ENCODE results near the gene TEKT2.
A peak's percentile ranks its signal among the peaks of the same experiment; 100 is the strongest.

Gene TEKT2

DNA sequence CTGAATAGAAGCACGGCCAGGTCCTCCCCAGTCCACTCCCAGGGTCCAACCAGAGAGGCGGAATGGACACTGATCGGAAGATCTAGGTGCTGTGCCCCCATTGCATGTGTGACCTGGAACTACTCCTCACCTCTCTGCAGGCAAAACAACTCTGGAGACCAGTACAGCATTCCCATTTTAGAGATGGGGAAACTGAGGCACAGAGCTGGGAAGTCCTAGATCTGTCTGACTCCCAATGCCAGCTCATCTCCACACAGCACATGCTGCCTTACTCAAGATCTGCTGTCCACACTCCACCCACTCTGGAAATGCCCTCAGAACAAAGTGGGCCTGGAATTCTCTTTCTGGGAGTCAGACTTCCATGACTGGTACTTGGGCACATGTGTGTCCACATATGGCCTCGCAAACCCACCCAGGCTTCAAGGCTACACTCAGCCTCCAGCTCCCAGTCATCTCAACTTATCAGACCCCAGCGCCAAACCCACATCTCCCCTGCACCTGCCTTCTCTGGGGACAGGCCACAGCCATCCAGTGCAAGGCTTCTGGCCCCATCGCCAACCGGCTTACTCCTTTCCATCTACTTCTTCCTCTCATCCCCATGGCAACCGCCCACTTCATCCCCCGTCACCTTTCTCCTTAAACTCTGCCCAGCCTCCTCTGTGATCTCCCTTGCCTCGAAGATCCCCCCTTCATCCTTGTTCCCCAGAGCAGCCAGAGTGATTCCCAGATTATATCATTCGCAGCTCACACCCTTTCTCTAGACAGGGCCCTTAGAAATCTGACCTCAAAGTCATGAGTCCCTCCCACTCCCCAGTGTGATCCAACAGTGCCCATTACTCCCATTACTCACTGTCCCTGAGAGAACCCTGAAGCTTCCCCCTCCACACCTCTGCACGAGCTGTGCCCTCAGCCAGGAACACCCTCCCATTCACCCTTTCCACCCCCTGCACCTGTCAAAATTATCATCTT is 38.5 kb downstream of the TEKT2 start:
- peak in 10 of 42 donors; percentile 21 to 66 (median 39) for DNase-seq
- intact Hi-C loops (cut with DNase I) = no loop called here

DNA sequence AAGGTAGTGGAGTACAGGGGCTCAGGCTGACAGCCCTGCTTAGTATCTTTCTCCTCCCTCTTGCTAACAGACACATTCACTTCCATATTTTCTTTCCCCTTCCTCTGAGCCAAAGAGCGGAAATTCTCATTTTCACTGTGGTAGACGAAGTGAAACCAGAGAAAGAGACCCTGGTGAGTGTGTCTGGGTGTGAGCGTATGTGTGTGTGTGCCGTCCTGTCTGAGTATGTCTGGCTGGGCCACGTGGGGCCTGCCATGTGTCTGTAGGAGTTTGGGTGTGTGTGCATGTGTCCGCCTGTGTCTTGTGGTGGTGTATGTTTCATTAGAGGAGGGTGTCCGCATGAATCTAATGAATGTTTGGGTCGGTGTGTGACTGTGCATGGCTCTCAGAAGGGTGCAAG is 39.5 kb downstream of the TEKT2 start:
- intact Hi-C loops (cut with DNase I) = no loop called here
- peak in 24 of 42 donors; percentile 15 to 59 (median 33) for DNase-seq

- DNase-seq = no peak
- intact Hi-C loops (cut with DNase I) = no loop called here
These were observed 40.7 kb downstream of the TEKT2 start for GRCh38 chr1:36124404-36125128.

DNA sequence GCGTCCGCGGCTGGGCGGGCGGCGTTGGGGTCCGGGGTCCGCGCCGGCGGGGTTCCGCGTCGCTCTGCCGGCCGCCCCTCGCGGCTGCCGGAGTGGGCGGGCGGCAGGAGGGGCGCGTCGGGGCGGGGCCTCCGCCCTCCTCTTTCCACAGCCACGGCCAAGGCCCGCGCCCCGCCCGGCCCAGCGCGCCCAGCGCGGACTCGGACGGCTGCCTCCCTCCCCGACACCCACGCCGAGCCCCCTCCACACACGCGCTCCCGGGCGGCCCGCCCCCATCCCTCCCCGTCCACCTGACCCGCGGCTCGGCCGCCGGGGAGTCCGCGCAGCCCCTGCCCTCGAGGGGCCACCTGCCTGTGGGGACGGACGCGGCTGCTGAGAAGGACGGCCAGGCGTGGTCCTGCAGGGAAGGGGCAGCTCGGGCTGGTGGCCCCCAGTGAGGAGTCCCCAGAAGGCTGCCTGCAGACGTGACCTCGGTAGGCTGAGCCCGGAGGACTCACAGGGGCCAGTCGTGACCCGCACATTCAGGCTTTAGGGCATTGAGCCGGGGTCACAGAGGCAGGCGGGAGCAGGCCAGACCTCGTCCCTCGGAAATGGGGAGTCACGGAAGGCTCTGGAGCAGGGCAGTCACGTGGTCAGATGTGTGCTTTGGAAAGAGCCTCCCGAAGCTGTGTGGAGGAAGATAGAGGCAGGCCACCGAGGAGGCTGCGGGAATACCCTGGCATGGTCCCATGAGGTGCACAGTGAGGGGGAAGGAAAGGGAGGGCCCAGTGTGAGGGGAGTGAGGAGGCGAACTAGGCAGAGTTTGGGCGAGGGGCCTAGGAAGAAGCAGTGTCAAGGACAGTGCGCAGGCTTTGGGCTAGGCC is 41.5 kb downstream of the TEKT2 start, which contains the start of gene COL8A2:
TSS of gene COL8A2 (minus strand) at position 94 of the 863 bp plus-strand sequence. CDS start 24,980 bp downstream, outside the sequence.
- intact Hi-C loops (cut with DNase I) = no loop called here
- peak in 4 of 42 donors; percentile 15 to 37 (median 26) for DNase-seq

- intact Hi-C loops (cut with DNase I) = no loop called here
- no peak for DNase-seq
These were observed 42.3 kb downstream of the TEKT2 start for GRCh38 chr1:36126005-36126716.

DNA sequence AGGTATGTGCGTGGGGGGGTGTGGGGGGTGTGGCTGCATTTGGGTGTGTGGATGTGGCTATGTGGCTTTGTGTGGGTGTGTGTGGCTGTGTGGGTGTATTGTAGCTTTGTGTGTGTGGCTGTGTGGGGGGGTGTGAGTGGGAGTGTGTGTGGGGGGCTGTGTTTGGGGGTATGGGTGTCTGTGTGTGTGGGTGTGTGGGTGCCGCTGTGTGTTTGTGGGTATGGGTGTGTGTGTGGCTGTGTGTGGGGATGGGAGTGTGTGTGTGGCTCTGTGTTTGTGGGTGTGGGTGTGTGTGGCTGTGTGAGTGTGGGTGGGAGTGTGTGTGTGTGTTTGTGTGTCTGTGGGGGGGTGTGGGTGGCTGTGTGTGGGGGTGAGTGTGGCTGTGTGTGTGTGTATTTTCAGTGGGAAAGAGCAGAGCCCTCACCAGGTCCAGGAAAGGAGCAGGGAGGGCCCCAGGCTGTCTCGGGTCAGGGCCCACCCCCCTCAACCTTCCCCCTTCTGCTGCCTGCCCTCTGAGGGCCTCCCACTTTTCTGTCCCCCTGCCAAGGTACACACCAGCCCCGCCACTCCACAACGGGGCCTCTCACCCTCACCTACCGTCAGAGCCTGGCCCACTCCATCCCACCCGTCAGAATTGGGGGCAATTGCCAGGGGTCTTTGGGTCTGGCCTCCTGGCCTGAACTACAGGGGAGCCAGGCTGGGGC is 43.1 kb downstream of the TEKT2 start:
- no peak for DNase-seq
- intact Hi-C loops (cut with DNase I) = no loop called here

DNA sequence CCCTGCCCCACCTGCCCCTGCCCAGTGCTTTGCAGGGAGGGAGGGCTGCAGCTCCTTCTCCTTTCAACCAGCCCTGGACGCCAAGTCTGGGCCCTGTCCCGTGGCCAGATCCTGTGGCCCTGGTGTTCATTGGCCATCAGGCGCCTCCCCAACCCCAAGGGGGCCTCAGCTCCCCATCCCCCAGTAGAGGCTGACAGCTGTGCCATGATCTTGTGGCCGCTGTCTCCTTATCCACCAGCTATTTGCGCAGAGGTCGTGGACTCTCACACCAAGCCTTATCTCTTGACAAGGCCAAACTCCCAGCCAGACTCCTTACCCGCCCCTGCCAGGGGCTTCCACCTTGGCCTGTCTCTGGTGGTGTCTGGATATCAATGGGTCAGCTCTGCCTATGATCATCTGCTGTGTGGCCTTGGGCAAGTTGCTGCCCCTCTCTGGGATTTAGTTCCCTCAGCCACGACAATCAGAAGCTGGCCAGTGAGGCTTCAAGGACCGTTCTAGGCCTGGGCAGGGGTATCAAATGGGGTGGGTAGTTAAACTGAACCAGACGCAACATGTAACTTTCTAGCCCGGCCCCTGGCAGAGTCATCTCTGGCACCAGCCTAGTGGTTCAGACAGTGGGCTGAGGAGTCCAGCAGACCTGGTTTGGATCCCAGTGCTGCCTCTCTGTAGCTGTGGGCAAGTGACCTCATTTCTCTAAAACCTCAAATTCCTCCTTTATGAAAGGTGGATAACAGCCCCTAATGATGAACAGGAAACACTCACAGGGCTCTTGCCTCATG is 44.4 kb downstream of the TEKT2 start:
- intact Hi-C loops (cut with DNase I) = no loop called here
- no peak for DNase-seq

GRCh38 chr1:36128905-36129206 is 45.0 kb downstream of the TEKT2 start:
- intact Hi-C loops (cut with DNase I) = no loop called here
- no peak for DNase-seq

DNA sequence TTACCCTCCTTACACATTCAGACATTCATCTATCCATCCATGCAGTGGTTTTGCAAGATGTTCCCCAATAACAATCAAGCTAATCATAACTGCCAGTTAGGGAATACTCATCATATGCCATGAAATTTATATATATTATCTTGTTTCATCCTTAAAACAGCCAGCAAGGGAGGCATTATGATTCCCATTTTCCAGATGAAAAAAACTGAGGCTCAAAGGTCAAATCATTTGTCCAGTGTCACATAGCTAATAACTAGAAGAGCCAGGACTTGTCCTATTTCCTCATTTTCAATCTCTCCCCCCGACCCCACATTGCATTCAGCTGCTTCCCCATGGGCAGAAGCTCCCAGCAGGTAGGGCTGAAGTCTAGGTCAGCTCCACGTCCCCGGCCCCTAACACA is 48.1 kb downstream of the TEKT2 start:
- intact Hi-C loops (cut with DNase I) = loop anchor here (5.0 kb wide), 1 partner anchor 35 kb away; no protein-coding TSS in a partner anchor
- DNase-seq = no peak

DNA sequence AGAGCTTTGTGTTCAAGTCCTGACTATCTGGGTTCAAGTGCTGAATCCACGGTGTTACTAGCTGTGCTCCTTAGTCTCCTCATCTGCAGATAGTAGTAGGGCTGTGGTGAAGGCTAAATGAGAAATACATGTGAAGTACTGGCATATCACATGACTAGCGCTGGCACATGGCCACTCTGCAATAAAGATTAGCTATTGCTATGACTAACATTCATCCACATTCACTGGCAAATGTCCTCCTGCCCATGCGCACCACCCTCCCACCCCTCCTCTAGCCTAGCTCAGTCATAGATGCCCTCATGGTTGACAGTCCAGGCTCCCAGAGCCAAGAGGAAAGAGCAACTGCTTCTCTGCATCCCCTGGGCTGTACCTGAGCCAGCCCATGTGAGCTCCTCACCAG is 49.6 kb downstream of the TEKT2 start:
- intact Hi-C loops (cut with DNase I) = loop anchor here (5.0 kb wide), 1 partner anchor 36 kb away; no protein-coding TSS in a partner anchor
- no peak for DNase-seq

GRCh38 chr1:36134031-36134430 is 50.1 kb downstream of the TEKT2 start:
- no peak for DNase-seq
- intact Hi-C loops (cut with DNase I) = loop anchor here (5.0 kb wide), 1 partner anchor 37 kb away; no protein-coding TSS in a partner anchor

DNA sequence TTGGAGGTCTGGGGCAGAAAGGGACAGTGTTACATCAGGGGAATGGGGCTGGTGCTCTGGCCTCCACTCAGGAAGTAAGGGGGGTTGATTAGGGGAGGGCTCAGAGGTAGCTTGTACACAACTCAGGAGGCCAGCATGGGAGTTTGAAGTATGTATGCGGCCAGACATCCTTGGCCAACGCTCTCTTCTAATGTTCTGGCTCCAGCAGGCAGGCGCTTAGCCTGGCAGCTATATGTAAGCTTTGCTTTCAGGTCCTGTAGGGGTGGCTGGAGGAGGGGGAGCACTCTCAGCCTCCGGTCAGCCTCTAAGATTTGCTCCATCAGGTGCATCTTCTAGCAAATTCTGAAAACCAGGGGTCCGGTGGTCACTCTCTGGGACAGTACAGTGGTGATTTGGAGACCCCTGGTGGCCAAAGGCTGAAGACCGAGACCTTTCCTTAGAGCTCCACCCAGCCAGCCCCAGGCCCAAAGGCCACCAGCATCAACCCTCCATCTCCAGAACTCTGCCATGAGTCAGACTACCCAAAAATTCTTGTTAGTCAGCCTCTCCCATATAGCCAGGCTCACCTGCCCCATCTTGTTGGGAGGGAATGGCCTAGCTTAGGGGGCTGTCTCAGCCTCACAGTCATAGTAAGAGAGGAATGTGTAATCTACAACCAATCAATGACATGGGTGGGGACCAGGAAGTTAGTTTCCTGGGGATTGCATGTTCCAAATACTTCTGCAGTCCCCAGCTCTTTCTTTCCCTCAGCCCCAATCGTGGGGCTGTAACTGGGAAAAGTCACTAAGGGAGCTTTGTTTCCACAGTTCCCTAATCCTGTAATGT is 50.8 kb downstream of the TEKT2 start:
- DNase-seq = peak in 37 of 42 donors; percentile 31 to 88 (median 64)
- intact Hi-C loops (cut with DNase I) = loop anchor here (5.0 kb wide), 1 partner anchor 37 kb away; no protein-coding TSS in a partner anchor

DNA sequence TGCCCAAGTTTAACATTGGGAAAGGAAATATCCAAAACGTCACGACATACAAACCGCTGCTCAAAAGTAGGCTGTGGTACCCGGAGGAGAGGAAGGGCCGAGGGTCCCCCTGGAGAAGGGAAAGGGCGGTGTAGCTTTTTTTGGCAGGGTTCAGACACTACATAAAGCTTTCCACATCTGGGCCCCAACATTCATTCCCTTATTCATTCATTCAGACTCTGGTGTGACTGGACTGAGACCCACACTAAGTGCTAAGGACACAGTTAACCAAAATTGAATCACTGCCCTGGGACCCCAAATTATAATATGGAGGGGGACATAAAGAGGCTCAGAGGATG is 51.4 kb downstream of the TEKT2 start:
- no peak for DNase-seq
- intact Hi-C loops (cut with DNase I) = no loop called here

- intact Hi-C loops (cut with DNase I) = no loop called here
These were observed 51.9 kb downstream of the TEKT2 start for GRCh38 chr1:36135796-36136195.

DNA sequence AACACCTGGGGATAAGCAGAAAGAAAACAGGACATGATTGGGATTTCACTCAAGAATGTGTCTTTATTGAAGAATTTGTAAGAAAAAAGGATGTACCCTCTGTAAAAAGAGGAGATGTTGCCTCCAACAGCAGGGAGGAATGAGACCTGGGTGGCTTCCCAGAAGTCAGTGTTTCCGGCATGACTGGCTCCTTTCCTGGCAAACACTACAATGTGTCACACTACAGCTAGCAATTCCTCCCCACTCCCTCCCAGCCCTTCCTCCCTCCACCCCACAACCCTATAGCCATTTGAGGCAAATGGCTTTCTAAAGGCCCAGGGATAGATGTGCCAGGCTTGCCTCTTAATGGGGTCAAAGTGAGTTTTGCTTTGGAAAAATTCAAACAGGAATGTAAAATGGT is 52.6 kb downstream of the TEKT2 start:
- intact Hi-C loops (cut with DNase I) = no loop called here
- DNase-seq = no peak

More at GRCh38 chr1:36135796-36136195, 51.9 kb downstream of the TEKT2 start:
- no peak for DNase-seq

- DNase-seq = no peak
- intact Hi-C loops (cut with DNase I) = no loop called here
These were observed 53.3 kb downstream of the TEKT2 start for GRCh38 chr1:36137226-36137625.

All from head of caudate nucleus (tissue), 42 donors.